Endothelial cell of umbilical vein (primary cell): ENCODE results near the gene KCNC1. TPM values are rescaled to one million over a fixed set of nuclear protein-coding genes. Genes with fewer than 3 reads are reported as not detected.

ENCODE experiments used
- BruUV-seq: library from RNA; stranded (reverse); fragments of 400-500 nt; replicated peaks from 2 replicates; lab custom pipeline; 2021; lab: Mats Ljungman, UMichigan
- CTCF ChIA-PET: fragments of 300-600, 350-600 bp; sonication (Branson Sonifier 250); formaldehyde crosslinking; loops from one replicate; lab custom pipeline; 2021; ENCODE audit warnings: antibody characterized with exemption, inconsistent platforms; lab: Charles Lee
- POLR2A ChIA-PET: fragments of 300-600, 350-600 bp; sonication (Branson Sonifier 250); formaldehyde crosslinking; loops from one replicate; lab custom pipeline; 2021; ENCODE audit warnings: antibody characterized with exemption, inconsistent platforms; lab: Charles Lee
- DNase-seq: peaks from one replicate; pipeline ENCODE4 v3.0.0-alpha.2; 2011; ENCODE audit warnings: low read depth, low spot score
- FAIRE-seq: peaks from 2 replicates; lab custom pipeline; 2011; peaks lifted over from hg19 to GRCh38; lab: Jason Lieb, UNC
- H2AFZ ChIP-seq: 2 replicates; pipeline ENCODE4 v1.6.0; 2012; ENCODE audit warnings: low read depth, low read length, control low read depth, inconsistent platforms
- H3K27ac ChIP-seq: 2 replicates; pipeline ENCODE4 v1.5.1; 2011; ENCODE audit warnings: low read depth, mild to moderate bottlenecking, control low read depth, low read length, moderate library complexity; ENCODE audit not compliant: insufficient read depth
- H3K27me3 ChIP-seq, 2 experiments: 2 replicates each; pipeline versions ENCODE4 v1.6.0 to v1.6.1; 2011; ENCODE audit warnings: low read length in 2 of 2, mixed read lengths in 1 of 2; ENCODE audit not compliant: control insufficient read depth in 2 of 2, insufficient read depth in 2 of 2
- H3K36me3 ChIP-seq, 2 experiments: 2 replicates in 1 of 2; 3 replicates in 1 of 2; pipeline ENCODE4 v1.5.1; 2011; ENCODE audit warnings: low read length in 2 of 2, mild to moderate bottlenecking in 1 of 2, moderate library complexity in 1 of 2; ENCODE audit not compliant: control insufficient read depth in 2 of 2, insufficient read depth in 2 of 2; ENCODE audit errors: extremely low read depth in 1 of 2
- H3K4me1 ChIP-seq: 3 replicates; pipeline ENCODE4 v1.5.1; 2011; ENCODE audit warnings: mild to moderate bottlenecking, low read length; ENCODE audit not compliant: control insufficient read depth, insufficient read depth; ENCODE audit errors: extremely low read depth
- H3K4me2 ChIP-seq: 2 replicates; pipeline ENCODE4 v1.6.1; 2011; ENCODE audit warnings: low read length, control low read depth, mixed read lengths; ENCODE audit not compliant: insufficient read depth
- H3K4me3 ChIP-seq, 3 experiments: fragments of 200-600 bp in 1 of 3; sonication (generic), shearing (Covaris generic) in 1 of 3; replicated peaks in 1 of 3; 2 replicates each; pipeline ENCODE4 v1.5.1; 2011 to 2016; ENCODE audit warnings: control low read depth in 3 of 3, low read length in 3 of 3, mild to moderate bottlenecking in 2 of 3, inconsistent platforms in 1 of 3, low read depth in 1 of 3, moderate library complexity in 1 of 3; ENCODE audit not compliant: insufficient read depth in 1 of 3
- H3K79me2 ChIP-seq: 2 replicates; pipeline ENCODE4 v1.6.0; 2012; ENCODE audit warnings: low read length, inconsistent platforms; ENCODE audit not compliant: control insufficient read depth, insufficient read depth
- H3K9ac ChIP-seq: replicated peaks from 2 replicates; pipeline ENCODE3; 2011; ENCODE audit warnings: low read length, control low read depth; ENCODE audit not compliant: insufficient read depth; ENCODE audit errors: extremely low read depth
- H3K9me1 ChIP-seq: replicated peaks from 3 replicates; pipeline ENCODE4 v1.6.0; 2011; ENCODE audit warnings: mild to moderate bottlenecking, low read length; ENCODE audit not compliant: control insufficient read depth, insufficient read depth; ENCODE audit errors: extremely low read depth
- H3K9me3 ChIP-seq: replicated peaks from 2 replicates; pipeline ENCODE4 v1.5.1; 2012; ENCODE audit warnings: low read length, inconsistent platforms; ENCODE audit not compliant: control insufficient read depth, insufficient read depth
- H4K20me1 ChIP-seq: replicated peaks from 2 replicates; pipeline ENCODE3; 2011; ENCODE audit warnings: mild to moderate bottlenecking, low read length; ENCODE audit not compliant: control insufficient read depth, insufficient read depth; ENCODE audit errors: extremely low read depth
- EZH2 ChIP-seq: IDR thresholded peaks from 2 replicates; pipeline ENCODE4 v1.6.1; 2012; ENCODE audit warnings: borderline replicate concordance, low read depth, mild to moderate bottlenecking, moderate library complexity, low read length, inconsistent platforms; ENCODE audit not compliant: severe bottlenecking
- FOS ChIP-seq: IDR thresholded peaks from 2 replicates; pipeline ENCODE4 v1.6.1; 2011; ENCODE audit warnings: mild to moderate bottlenecking, low read length, moderate library complexity, borderline replicate concordance; ENCODE audit not compliant: insufficient read depth
- GATA2 ChIP-seq: IDR thresholded peaks from 2 replicates; pipeline ENCODE4 v1.7.0; 2011; ENCODE audit warnings: low read depth, mild to moderate bottlenecking, moderate library complexity, mixed read lengths, low read length; ENCODE audit not compliant: insufficient read length, insufficient read depth
- JUN ChIP-seq: IDR thresholded peaks from 2 replicates; pipeline ENCODE4 v1.6.1; 2011; ENCODE audit warnings: borderline replicate concordance, low read depth; ENCODE audit not compliant: insufficient read length, insufficient read depth
- MYC ChIP-seq: IDR thresholded peaks from one replicate; pipeline ENCODE4 v1.6.1; 2011; ENCODE audit warnings: mild to moderate bottlenecking, low read depth, low read length
- POLR2A ChIP-seq: IDR thresholded peaks from 2 replicates; pipeline ENCODE4 v1.6.1; 2012; ENCODE audit warnings: low read depth, mild to moderate bottlenecking, control low read depth, low read length
- POLR2AphosphoS5 ChIP-seq: IDR thresholded peaks from 2 replicates; pipeline ENCODE4 v1.6.1; 2012; ENCODE audit warnings: low read depth, mild to moderate bottlenecking, control low read depth, low read length, moderate library complexity; ENCODE audit not compliant: insufficient read depth
- dilution Hi-C: fragments of 300-500 bp; cut with MboI; formaldehyde crosslinking; loops from one replicate; pipeline ENCODE4 v1.15.0; 2019; ENCODE audit warnings: low sequenced_read_pairs; ENCODE audit not compliant: extremely low pct_ligation_motif_present
- intact Hi-C: fragments of 100-400 bp; cut with micrococcal nuclease; formaldehyde crosslinking; loops from one replicate; pipeline ENCODE4 v1.10.0; 2022
- polyA plus RNA-seq, 4 experiments: library from polyadenylated mRNA; depleted of rRNA in 3 of 4; stranded (reverse) in 3 of 4; unstranded in 1 of 4; fragments of >200 nt; gene quantifications; 2 replicates each; pipeline versions ENCODE4 v1.2.1 to v1.2.3, GENCODE V29; 2011 to 2012; ENCODE audit warnings: missing spikeins in 1 of 4
- total RNA-seq: library from RNA; stranded (reverse); gene quantifications from 2 replicates; pipeline ENCODE4 v1.2.3, GENCODE V29; 2021
- TF ChIP-seq, protein P1 (sequence below), 2 donors: IDR thresholded peaks; 1 replicate in 1 of 2; 2 replicates in 1 of 2; pipeline ENCODE4 v1.5.1; 2011; ENCODE audit warnings: low read length in 2 of 2, mild to moderate bottlenecking in 2 of 2, moderate library complexity in 2 of 2, control low read depth in 1 of 2, inconsistent platforms in 1 of 2, low read depth in 1 of 2; ENCODE audit not compliant: insufficient read depth in 1 of 2; ENCODE audit errors: extremely low read depth in 1 of 2
- TF ChIP-seq, protein P2 (sequence below): IDR thresholded peaks from 2 replicates; pipeline ENCODE4 v1.6.1; 2011; ENCODE audit not compliant: insufficient read depth, insufficient read length

The KCNC1 gene
- total and polyA plus RNA-seq, 2 donors (not counting 3 experiments of a cell fraction or from before 2014, with no cell fraction given): not detected

DNA sequence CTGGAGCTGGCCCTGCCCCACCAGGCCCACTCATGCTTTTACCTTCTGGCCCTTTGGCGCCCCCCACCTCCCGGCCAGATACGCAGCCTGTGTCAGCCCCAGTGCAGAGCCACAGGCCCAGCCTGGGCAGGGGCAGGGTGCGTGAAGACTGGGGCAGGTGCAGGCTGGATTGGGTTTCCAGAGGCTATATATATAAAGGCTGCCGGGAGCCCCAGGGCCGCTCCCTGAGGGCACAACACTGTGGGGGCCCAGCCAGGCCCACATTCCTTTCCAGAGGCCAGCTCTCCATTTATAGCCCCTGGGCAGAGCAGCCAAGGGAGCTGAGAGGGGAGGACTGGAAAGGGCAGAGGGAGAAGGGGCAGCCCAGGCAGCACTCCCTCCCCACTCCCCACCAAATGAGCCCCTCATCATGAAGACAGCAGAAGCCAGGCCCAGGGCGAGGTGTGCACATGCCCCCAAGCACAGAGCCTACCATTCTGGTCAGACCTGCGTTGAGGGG lies 20.2 kb upstream of the KCNC1 start:
- intact Hi-C loops: no loop called here
- H3K27me3 ChIP-seq: peaks cover 29 to 44% of the 10 kb centered on the region in 2 experiments

More for the DNA sequence above, 20.2 kb upstream of the KCNC1 start:
- no peaks in the 10 kb centered on the region for H3K79me2 ChIP-seq
- H4K20me1 ChIP-seq: no peaks in the 10 kb centered on the region
- no TSS peak for BruUV-seq
- no peak overlapping the region for H2AFZ ChIP-seq
- CTCF ChIA-PET: no interaction called here
- dilution Hi-C loops: no loop called here
- no peak overlapping the region for H3K27ac ChIP-seq
- H3K4me1 ChIP-seq: no peaks in the 10 kb centered on the region
- TF ChIP-seq POLR2A (no peak), FOS (no peak), MYC (no peak), GATA2 (no peak), JUN (no peak), EZH2 (no peak), POLR2AphosphoS5 (no peak)
- TF ChIP-seq, protein P1, sequence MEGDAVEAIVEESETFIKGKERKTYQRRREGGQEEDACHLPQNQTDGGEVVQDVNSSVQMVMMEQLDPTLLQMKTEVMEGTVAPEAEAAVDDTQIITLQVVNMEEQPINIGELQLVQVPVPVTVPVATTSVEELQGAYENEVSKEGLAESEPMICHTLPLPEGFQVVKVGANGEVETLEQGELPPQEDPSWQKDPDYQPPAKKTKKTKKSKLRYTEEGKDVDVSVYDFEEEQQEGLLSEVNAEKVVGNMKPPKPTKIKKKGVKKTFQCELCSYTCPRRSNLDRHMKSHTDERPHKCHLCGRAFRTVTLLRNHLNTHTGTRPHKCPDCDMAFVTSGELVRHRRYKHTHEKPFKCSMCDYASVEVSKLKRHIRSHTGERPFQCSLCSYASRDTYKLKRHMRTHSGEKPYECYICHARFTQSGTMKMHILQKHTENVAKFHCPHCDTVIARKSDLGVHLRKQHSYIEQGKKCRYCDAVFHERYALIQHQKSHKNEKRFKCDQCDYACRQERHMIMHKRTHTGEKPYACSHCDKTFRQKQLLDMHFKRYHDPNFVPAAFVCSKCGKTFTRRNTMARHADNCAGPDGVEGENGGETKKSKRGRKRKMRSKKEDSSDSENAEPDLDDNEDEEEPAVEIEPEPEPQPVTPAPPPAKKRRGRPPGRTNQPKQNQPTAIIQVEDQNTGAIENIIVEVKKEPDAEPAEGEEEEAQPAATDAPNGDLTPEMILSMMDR (IDR thresholded peaks at IDR 0.05; ENCODE audit: extremely low read depth in 1 of 2, insufficient read depth in 1 of 2, low read depth in 1 of 2, low read length in 2 of 2): no peak
- TF ChIP-seq, protein P2, sequence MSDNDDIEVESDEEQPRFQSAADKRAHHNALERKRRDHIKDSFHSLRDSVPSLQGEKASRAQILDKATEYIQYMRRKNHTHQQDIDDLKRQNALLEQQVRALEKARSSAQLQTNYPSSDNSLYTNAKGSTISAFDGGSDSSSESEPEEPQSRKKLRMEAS: no peak
- H3K9ac ChIP-seq: no peak overlapping the region
- DNase-seq: no peak
- no peak overlapping the region for H3K4me3 ChIP-seq
- FAIRE-seq: no peak
- no peaks in the 10 kb centered on the region for H3K9me3 ChIP-seq
- no peak overlapping the region for H3K4me2 ChIP-seq
- H3K36me3 ChIP-seq: no peaks in the 10 kb centered on the region
- POLR2A ChIA-PET: no interaction called here
- no peaks in the 10 kb centered on the region for H3K9me1 ChIP-seq
